ENCODE measurements around the gene MOCS1.

The MOCS1 gene

DNA sequence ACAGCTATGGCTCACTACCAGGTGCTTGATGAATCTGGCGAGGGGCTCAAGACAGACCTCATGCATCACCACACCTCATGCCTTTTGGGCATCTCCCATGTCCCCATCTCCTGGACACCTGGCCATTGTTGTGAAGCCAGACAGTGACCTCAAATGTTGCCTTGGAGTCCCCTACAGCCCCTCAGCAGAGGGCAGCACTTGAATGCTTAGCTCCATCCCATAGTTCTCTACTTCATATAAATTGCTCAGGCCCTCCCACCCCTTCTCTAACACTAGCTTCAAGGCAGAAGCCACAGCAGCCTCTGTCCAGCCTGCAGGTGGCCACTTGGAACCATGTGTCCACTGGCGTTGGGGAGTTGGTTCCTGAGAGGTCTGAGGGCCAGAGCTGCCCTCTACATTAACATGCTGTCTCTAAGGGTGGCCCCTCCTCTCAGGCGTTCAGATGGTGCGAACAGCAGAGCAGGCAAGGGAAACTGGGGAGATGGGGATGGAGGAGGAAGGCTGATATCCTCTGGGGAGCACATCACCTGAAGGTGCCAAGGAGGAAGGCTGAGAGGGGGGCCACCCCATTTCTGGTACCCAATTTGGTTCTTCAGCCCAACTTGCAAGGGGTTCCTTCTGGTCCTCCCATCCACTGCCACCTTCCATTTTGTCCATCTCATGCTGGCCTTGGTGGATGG lies 31.3 kb downstream of the MOCS1 start:
- DNase-seq (ENCODE audit: low read depth in 2 of 2), result no peak

DNA sequence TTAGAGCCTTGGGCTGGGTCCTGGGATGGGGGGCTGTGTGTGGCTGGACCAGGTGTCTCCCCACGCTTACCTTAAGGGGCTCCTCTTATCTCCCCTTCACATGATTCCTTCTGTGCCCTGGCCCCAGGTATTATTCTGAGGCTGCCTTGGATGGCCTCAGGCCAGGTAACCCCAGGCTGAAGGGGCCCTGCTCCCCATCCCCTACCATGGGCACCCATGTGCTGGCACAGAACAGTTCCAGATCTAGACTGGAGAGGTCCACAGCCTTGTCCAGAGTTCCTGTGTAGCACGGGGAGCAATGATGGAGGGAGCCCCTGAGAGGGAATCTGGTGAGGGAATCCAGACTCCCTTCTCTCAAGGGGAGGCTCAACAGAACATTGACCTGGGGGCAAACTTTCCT lies 32.1 kb downstream of the MOCS1 start:
- no peak for DNase-seq (ENCODE audit: low read depth in 2 of 2)

DNA sequence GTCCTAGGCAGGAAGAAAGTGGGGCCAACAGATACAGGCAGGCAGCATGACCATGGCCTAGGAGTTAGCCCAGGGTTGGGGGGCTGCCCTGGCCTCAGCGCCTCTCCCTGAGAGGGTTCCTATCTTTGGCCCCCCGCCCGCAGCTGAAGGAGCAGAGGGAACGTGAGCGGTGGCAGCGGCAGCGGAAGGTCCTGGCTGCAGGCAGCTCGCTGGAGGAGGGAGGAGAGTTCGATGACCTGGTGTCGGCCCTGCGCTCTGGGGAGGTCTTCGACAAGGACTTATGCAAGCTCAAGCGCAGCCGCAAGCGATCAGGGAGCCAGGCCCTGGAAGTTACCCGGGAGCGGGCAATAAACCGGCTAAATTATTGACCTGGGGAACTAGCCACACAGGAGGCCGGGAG lies 32.6 kb downstream of the MOCS1 start:
- DNase-seq (ENCODE audit: low read depth in 2 of 2), result no peak

GRCh38 chr6:39901116-39901655 lies 33.1 kb downstream of the MOCS1 start:
- no peak for DNase-seq (ENCODE audit: low read depth in 2 of 2)

DNA sequence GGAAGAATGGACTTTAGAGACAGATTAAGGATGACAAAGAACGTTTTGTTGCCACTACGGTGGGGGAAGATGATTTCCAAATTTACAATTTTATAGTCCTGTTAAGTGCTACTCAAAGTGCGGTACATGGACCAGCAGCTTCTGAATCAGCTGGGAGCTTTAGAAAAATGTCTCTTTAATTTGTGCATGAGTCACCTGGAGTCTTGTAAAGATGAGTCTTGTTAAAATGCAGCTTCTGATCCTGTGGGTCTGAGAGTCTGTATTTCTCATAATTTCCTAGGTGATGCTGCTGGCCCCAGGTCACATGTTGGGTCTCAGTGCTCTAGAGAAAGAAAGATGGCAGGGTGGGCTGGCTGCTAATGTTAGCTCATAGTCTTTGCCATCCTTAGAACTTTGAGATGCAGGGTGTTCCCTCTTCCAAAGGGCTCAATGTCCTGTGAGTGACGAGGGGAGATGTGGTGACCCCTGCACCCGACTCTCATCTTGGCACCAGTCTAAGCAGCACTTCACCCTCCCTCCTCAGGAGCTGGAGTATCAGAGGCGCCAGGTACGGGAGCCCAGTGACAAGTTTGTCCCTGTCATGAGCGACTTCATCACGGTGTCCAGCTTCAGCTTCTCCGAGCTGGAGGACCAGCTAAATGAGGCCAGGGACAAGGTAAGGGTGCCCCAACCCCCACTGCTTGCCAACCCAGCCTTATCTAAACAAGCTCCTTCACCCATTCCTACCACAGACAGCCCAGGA lies 34.5 kb downstream of the MOCS1 start:
- DNase-seq (ENCODE audit: low read depth in 2 of 2), result no peak

DNA sequence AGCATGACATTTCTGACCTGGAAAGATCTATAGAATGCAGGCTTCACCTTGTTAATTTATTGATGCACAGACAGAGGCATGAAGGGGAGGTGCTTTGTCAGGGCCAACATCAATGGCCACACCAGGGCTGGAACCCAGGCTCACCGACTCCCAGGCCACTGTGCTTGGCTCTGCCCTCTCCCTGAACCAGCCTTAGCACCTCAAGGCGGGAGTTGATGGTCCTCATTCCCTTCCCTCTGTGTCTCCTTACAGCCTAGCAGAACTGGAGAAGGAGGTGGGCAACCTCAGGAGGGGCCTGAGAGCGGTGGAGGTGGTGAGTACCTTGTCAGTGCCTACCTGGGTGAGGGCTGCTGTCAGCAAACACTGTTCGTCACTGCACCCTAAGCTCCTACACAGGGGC lies 35.6 kb downstream of the MOCS1 start:
- DNase-seq (ENCODE audit: low read depth in 2 of 2), result no peak

- DNase-seq (ENCODE audit: low read depth in 2 of 2), result no peak
These were observed 36.6 kb downstream of the MOCS1 start for GRCh38 chr6:39897698-39898097.

GRCh38 chr6:39896701-39897100 lies 37.6 kb downstream of the MOCS1 start:
- DNase-seq (ENCODE audit: low read depth in 2 of 2), result no peak

DNA sequence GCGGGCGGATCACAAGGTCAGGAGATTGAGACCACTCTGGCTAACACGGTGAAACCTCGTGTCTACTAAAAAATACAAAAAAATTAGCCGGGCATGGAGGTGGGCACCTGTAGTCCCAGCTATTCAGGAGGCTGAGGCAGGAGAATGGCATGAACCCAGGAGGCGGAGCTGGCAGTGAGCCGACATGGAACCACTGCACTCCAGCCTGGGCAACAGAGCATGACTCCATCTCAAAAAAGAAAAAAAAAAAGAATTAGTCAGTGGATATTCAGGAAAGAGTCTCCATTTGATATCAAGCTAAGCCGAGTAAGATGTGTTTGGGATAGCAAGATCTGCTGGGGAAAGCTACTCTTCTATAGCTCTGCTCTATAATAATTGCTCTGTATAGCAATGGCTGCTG lies 41.0 kb downstream of the MOCS1 start:
- no peak for DNase-seq (ENCODE audit: low read depth in 2 of 2)

DNA sequence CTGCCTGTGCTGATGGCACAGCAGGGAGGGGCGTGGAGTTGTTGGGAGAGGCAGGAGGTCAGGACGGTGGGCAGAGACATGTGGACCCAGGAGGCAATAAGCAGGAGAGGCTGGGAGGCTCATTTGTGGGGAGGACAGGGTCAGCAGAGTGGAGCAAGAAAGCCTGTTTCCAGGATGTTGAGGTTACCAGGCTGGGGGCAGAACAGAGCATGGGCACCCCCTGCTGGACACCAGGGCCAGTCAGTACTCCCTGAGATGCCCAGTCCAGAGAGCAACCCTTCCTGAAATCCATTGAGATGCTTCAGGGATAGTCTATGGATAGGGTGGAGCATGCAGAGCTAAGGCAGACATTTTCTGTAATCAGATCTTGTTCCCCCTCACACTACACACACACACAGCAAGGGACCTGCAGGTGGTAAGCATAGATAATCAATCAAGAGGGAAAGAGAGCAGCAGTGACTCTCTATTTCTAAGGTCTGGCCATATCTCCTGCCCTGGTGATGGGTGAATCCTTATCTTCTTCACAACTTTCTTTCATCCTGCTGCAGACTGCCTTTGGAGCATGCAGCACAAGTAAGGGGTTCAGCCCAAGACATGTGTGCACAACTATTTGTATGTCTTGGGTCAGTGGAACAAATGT lies 41.7 kb downstream of the MOCS1 start:
- DNase-seq (ENCODE audit: low read depth in 2 of 2), result no peak

DNA sequence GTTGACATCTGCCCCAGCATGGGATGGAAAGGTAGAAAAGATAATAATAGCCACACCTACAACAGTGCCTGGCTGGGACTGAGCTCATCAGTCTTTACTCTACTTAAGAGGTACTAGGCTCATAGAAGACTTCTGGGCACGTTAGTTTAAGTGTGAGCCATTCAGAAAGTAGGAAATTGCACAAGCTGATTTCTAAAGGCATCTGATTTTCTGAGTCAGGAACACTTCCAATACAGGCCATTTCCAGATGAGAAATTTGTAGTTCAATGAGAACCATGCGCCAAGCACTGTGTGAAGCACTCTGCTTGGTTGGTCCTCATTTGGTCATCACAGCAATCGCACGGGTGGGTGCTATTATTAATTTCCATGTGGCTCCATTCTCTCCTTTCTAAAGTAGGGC lies 42.3 kb downstream of the MOCS1 start:
- no peak for DNase-seq (ENCODE audit: low read depth in 2 of 2)

- no peak for DNase-seq (ENCODE audit: low read depth in 2 of 2)
These were observed 42.9 kb downstream of the MOCS1 start for GRCh38 chr6:39891353-39891752.

DNA sequence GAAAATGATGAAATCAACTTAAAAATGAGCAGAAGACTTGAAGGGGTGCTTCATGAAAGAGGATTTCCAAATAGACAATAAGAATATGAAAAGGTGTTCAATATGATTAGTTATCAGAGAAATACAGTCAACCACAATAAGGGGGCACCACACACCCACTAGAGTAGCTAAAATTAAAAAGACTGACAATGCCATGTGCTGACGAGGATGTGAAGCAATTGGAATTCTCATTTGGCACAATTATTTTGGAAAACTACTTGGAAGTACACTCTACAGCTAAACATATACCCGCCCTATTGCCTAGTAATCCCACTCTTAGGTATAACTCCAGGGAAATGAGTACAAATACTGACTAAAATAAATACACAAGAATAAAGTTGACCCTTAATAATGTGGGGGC lies 45.0 kb downstream of the MOCS1 start:
- DNase-seq (ENCODE audit: low read depth in 2 of 2), result no peak

DNA sequence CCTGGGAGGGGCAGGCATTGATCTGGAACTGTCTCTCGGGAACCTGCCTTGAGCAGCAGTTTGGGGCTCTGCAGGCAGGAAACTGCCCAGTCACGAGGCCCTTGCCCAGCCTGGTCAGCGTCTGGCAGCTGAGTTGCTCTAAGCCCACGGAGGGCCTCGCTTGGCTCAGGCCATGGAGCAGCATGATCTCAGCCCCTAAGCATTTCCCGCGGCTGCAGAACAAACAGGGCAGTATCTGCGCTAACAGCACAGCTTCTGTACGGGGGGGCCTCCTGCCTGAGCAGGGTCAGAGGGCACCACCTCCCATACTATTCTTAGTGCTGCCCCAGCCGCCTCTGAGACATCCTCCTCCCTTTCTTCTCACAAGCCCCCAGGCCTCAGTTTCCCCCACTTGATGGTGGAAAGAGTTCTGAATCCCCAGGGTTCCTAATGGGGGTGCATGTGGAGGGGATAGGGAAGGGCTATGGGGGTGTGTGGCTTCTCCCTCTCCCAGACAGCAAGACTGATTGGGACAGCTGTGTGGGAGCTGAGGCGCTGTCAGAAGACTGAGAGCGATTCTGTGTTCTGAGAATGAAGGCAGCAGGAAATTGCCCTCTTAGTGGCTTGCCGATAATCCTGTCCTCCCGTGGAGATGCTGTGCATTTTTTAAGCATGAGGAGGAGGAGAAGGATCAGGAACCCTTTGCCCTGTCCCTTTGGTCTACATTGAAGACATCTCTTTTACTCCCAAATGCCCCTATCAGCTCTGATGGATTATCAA lies 46.4 kb downstream of the MOCS1 start:
- no peak for DNase-seq (ENCODE audit: low read depth in 2 of 2)

- no peak for DNase-seq (ENCODE audit: low read depth in 2 of 2)
These were observed 47.4 kb downstream of the MOCS1 start for GRCh38 chr6:39886871-39887270.

GRCh38 chr6:39885691-39886090 lies 48.6 kb downstream of the MOCS1 start:
- no peak for DNase-seq (ENCODE audit: low read depth in 2 of 2)

GRCh38 chr6:39884696-39885095 lies 49.6 kb downstream of the MOCS1 start:
- DNase-seq (ENCODE audit: low read depth in 2 of 2), result no peak

GRCh38 chr6:39882531-39882899 lies 51.7 kb downstream of the MOCS1 start:
- DNase-seq (ENCODE audit: low read depth in 2 of 2), result no peak

DNA sequence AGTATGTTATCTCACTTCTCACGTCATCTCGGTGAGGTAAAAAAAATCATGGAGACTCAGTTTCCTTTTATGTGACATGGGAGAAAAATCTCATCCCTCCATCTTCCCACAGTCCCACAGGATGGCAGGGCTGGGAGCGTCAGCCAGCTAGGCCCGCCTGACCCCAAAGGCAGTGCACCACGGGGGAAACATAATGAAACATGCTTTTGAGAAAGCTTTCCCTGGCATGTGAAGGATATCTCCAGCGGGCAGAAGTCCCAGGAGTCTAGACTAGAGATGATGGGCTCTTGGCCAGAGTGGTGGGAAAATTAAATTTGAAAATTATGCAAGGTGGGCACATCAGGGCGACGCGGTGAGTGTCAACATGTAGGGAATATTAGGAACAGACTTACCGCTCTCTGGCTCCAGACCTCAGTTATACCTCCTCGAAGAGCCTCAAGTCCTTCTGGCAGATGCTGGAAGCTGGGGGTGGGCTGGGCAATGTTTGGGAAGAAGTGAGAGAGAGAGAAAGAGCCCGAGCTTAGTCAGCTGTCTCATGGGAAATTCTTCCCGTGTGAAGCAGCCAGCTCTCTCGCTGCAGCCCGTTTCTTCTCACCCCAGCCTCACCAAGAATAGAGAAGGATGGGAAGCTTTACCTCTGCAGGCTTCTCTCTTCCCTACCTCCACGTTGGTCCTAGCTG lies 52.3 kb downstream of the MOCS1 start:
- no peak for DNase-seq (ENCODE audit: low read depth in 2 of 2)

DNA sequence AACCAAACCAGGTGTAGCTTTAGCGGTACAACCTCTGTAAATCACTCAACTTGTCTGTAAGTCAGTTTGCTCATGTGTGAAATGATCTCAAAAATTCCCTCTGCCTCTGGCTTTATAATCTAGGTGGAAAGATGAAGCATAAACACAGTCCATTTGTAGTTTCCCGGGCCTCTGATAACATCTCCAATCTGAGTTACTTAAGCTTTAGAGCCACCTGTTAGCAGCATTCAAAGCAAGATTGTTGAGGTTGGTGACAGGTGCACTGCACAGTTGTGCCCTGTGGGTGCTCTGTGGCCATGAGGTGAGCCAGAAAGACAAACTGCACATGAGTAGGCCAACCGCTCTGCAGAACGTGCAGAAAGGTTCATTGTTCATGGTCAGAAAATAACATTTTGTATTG lies 53.7 kb downstream of the MOCS1 start:
- DNase-seq (ENCODE audit: low read depth in 2 of 2), result no peak

DNA sequence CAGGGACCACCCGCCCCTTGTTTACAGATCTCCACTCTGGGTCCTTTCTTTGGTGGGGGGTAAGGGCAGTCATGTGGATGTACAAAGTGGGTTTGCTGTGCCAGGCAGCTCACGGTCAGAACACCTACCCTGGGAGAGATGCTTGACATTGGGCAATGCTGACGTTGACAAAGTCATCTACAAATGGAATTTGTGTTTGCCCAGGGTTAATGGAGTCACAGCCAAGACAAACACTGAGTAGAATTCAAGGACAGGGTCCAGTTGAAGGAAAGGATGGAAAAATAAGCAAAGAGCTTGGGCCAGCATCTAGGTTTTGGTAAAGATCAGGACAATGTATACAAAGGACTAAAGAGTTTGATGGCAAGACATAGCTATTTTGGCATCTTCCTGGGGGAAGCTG lies 54.7 kb downstream of the MOCS1 start:
- no peak for DNase-seq (ENCODE audit: low read depth in 2 of 2)

GRCh38 chr6:39876826-39877225 lies 57.4 kb downstream of the MOCS1 start:
- no peak for DNase-seq (ENCODE audit: low read depth in 2 of 2)

Measured in stimulated activated CD8-positive, alpha-beta memory T cell treated with anti-CD3 and anti-CD28 coated beads, Interleukin-15, amount 100 ng/mL, for 4 hours (primary cell).